ENCODE results near the gene POLR2I. TPM values are rescaled to one million over a fixed set of nuclear protein-coding genes. Genes with fewer than 3 reads are reported as not detected.

Gene POLR2I
- total RNA-seq, 1 experiment from 2014 or later: 146 TPM

- Histone ChIP-seq H3K27ac (ENCODE audit: insufficient read length, low read depth, low read length) (no peak overlapping the region), H3K56ac (ENCODE audit: insufficient read length, low read depth, low read length) (no peak overlapping the region), H3K4ac (ENCODE audit: low read depth, low read length) (no peak overlapping the region), H3T11ph (ENCODE audit: low read length) (no peak overlapping the region), H2BK20ac (ENCODE audit: low read depth, low read length, poor library complexity, severe bottlenecking) (no peak overlapping the region), H2BK5ac (ENCODE audit: insufficient read length, low read length) (no peak overlapping the region), H3K23ac (ENCODE audit: insufficient read length, low read depth, low read length) (no peak overlapping the region), H2AK5ac (ENCODE audit: insufficient read length, low read length) (no peak overlapping the region), H4K91ac (ENCODE audit: insufficient read length, low read depth, low read length) (no peak overlapping the region), H3K23me2 (ENCODE audit: insufficient read length, low read depth, low read length, poor library complexity, severe bottlenecking) (peaks cover 13% of the 10 kb centered on the region), H3K27me3 (ENCODE audit: insufficient read depth, low read length) (no peaks in the 10 kb centered on the region), H3K18ac (ENCODE audit: insufficient read length, low read depth, low read length) (no peak overlapping the region), H2BK15ac (ENCODE audit: low read depth, low read length) (no peak overlapping the region), H3K9me3 (ENCODE audit: control insufficient read depth, low read depth, low read length) (no peaks in the 10 kb centered on the region), H2BK120ac (ENCODE audit: low read depth, low read length, poor library complexity, severe bottlenecking) (no peak overlapping the region), H3K4me2 (ENCODE audit: insufficient read depth, insufficient read length, low read length) (no peak overlapping the region), H4K20me1 (ENCODE audit: control insufficient read depth, insufficient read depth, insufficient read length) (no peaks in the 10 kb centered on the region), H3K79me2 (ENCODE audit: insufficient read depth, low read length) (no peaks in the 10 kb centered on the region; the same call in 1 of the 2 replicates), H3K79me1 (ENCODE audit: insufficient read depth, low read depth, low read length, poor library complexity, severe bottlenecking) (no peaks in the 10 kb centered on the region), H2BK12ac (ENCODE audit: insufficient read length, low read depth, low read length) (no peak overlapping the region), H4K8ac (replicated peaks; ENCODE audit: insufficient read length, low read depth, low read length) (no peak overlapping the region), H3K4me1 (ENCODE audit: insufficient read depth, low read length) (peaks cover 2% of the 10 kb centered on the region; the same call in 1 of the 2 replicates), H4K5ac (ENCODE audit: insufficient read length, low read depth, low read length) (no peak overlapping the region), H3K14ac (ENCODE audit: insufficient read depth, low read length) (no peak overlapping the region), H3K9ac (ENCODE audit: extremely low read depth, insufficient read length, low read length) (no peak overlapping the region), H2AFZ (ENCODE audit: low read length) (no peak overlapping the region)
- TF ChIP-seq CTCF (conservative IDR thresholded peaks at IDR 0.05): no peak
- no CpG with 5 or more reads among the region's 13 CpGs for WGBS (ENCODE audit: extremely low coverage, insufficient read length, low lambda C conversion rate)
- peak overlapping the region in 1 of 2 experiments; percentile 60; a peak in 1 of 5 replicates for H3K4me3 Mint-ChIP-seq
- DNase-seq: no peak
- peak overlapping the region in 1 of 3 experiments; percentile 93; a peak in 2 of 7 replicates for H3K27ac Mint-ChIP-seq
- H3K36me3 Mint-ChIP-seq (ENCODE audit: insufficient read depth in 1 of 3, low read depth in 3 of 3): peaks cover 13 to 45% (median 31%) of the 10 kb centered on the region in 3 experiments; a peak in 6 of 7 replicates
- peaks cover 3% of the 10 kb centered on the region for H3K27me3 Mint-ChIP-seq (ENCODE audit: low read depth)
- H3K4me1 Mint-ChIP-seq: peaks cover 38 to 46% of the 10 kb centered on the region in 2 experiments
- H3K9me3 Mint-ChIP-seq: no peaks in the 10 kb centered on the region; a peak in 1 of 5 replicates
These were observed 3.5 kb downstream of the POLR2I start for GRCh38 chr19:36111200-36111539.

Data from H9 (cell line).